ENCODE data around the gene WHAMM.
A peak's percentile ranks its signal among the peaks of the same experiment; 100 is the strongest.
"Not testable (repeated sequence)": the region's sequence is repeated elsewhere in the genome, so short reads cannot be mapped to it uniquely, and the experiment has no call there.

Gene WHAMM

DNA sequence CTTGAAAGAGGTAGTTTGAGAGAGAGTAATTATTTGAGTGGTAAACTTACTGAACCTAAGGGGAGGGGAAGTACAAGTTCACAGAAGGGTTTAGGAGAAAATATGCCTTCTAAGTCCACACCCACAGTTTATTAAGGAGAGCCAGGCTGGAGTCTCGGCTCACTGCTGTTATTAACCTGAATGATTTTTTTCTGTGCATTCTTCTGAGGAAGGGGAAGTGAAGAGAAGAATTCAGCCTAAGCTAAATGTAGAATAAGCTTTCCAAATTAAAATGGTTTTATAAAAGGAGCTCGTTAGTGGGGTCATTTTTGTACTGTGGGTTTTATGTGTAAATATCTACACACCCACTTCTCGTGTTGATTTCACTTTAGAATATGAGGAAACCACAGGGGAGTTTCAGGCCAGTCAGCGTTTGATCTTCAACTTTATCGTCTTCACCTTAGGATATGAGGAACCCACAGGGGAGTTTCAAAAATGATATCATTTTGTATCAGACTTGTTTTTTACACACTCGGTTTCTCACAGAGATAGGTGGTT is 1.5 kb downstream of the WHAMM start:
- Histone ChIP-seq H3K4me1 (no peaks in the 10 kb centered on the region), H3K9me3 (no peaks in the 10 kb centered on the region), H3K4me3 (ENCODE audit: low read depth, low read length) (peak overlapping the region; percentile 91), H3K27me3 (no peaks in the 10 kb centered on the region), H3K36me3 (peaks cover 2% of the 10 kb centered on the region; the same call in 1 of the 2 replicates)
- DNase-seq, result no peak
- TF ChIP-seq, protein P1, sequence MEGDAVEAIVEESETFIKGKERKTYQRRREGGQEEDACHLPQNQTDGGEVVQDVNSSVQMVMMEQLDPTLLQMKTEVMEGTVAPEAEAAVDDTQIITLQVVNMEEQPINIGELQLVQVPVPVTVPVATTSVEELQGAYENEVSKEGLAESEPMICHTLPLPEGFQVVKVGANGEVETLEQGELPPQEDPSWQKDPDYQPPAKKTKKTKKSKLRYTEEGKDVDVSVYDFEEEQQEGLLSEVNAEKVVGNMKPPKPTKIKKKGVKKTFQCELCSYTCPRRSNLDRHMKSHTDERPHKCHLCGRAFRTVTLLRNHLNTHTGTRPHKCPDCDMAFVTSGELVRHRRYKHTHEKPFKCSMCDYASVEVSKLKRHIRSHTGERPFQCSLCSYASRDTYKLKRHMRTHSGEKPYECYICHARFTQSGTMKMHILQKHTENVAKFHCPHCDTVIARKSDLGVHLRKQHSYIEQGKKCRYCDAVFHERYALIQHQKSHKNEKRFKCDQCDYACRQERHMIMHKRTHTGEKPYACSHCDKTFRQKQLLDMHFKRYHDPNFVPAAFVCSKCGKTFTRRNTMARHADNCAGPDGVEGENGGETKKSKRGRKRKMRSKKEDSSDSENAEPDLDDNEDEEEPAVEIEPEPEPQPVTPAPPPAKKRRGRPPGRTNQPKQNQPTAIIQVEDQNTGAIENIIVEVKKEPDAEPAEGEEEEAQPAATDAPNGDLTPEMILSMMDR (IDR thresholded peaks at IDR 0.05; ENCODE audit: low read depth, low read length), result no peak

DNA sequence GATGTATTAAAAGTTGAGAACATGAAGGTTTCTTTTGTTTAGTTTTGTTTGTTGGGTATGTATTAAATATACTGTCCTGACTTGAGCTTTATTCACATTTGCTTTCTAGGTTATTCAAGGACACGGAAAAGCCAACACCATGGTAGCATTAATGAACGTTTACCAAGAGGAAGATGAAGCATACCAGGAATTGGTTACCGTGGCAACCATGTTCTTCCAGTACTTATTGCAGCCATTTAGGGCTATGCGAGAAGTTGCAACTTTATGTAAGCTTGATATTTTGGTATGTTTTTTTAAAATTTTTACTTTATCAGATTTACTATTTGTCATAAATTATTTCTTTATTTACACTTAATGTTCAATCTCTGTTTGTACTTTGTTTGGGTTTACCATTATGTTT is 3.6 kb downstream of the WHAMM start:
- DNase-seq, result no peak
- Histone ChIP-seq H3K27me3 (no peaks in the 10 kb centered on the region), H3K4me1 (no peaks in the 10 kb centered on the region), H3K36me3 (peaks cover 4% of the 10 kb centered on the region; the same call in 1 of the 2 replicates), H3K9me3 (no peaks in the 10 kb centered on the region), H3K4me3 (ENCODE audit: low read depth, low read length) (no peak overlapping the region)
- TF ChIP-seq, protein P1 (IDR thresholded peaks at IDR 0.05; ENCODE audit: low read depth, low read length), result no peak

DNA sequence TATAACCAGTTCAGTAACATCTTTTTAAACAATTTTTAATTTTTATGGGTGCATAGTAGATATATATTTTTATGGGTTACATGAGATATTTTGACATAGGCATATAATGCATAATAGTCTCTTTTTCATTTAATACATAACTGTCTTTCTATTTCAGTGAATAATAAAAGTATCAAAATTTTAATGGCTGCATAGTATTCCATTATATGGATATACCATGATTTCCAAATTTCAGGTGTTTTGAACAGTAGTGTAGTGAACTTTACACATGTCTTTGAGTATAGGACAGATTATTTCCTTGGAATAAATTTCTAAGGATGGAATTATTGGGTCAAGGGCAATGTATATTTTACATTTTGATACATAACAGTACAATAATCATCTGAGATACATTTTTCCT is 10.7 kb downstream of the WHAMM start:
- Histone ChIP-seq H3K4me1 (no peaks in the 10 kb centered on the region), H3K9me3 (no peaks in the 10 kb centered on the region), H3K36me3 (peaks cover 26% of the 10 kb centered on the region), H3K27me3 (no peaks in the 10 kb centered on the region), H3K4me3 (ENCODE audit: low read depth, low read length) (no peak overlapping the region)
- TF ChIP-seq, protein P1 (IDR thresholded peaks at IDR 0.05; ENCODE audit: low read depth, low read length), result no peak
- no peak for DNase-seq

DNA sequence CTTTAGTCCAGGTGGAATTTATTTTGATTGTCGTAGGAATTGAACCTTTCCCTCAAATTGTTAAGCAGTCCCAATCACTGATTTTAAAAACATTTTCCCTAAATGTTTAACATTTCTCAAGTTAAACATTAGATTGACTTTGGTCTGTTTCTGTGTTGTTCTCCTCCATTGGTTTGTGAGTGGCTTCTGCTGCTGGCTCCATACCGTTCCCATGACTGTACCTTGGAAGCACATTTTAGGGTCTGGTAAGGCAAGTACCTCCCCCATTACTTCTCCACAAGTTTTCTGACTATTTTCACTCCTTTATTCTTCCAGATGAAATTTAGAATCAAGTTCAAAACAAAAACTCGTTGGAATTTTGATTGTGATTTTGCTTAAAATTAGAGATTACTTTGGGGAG is 12.0 kb downstream of the WHAMM start:
- DNase-seq, H3K4me1 ChIP-seq: not testable (repeated sequence)
- peaks cover 26% of the 10 kb centered on the region for H3K36me3 ChIP-seq

DNA sequence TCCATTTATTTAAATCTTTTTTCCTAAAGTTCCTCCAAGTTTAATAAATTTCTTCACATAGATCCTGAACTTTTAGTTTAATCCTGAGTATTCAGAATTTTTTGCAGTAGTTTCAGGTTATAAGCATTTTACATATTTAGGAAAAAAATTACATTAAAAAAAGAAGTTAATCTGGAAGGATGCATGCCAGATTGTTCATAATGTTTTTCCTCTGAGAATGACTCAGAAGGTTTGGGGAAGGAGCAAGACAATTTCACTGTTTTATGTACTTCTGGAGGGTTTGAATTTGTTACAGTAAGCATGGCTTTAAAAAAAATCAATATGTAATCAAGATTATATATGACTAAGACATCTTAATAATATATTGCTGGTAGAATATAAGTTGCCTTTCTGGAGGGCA is 12.4 kb downstream of the WHAMM start:
- H3K27me3 ChIP-seq; DNase-seq; H3K4me1 ChIP-seq; H3K9me3 ChIP-seq; H3K4me3 ChIP-seq (ENCODE audit: low read depth, low read length): not testable (repeated sequence)
- H3K36me3 ChIP-seq, result peaks cover 28% of the 10 kb centered on the region

More for the DNA sequence above, 12.0 kb downstream of the WHAMM start:
- H3K9me3 ChIP-seq; H3K27me3 ChIP-seq; H3K4me3 ChIP-seq (ENCODE audit: low read depth, low read length): not testable (repeated sequence)

DNA sequence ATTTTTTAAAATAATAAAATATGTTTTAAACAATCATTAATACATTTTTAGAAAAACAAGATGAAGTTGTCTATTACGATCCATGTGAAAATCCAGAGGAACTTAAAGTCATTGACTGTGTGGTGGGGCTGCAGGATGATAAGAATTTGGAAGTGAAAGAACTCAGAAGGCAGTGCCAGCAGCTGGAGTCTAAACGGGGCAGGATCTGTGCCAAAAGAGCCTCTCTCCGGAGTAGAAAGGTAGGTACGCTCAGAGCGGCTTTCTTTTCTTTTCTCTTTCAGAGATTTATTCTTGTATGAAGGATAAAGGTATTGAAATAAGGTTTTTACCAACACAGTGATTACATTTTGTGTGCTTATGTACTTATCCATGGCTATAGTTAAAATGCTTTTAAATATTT is 13.6 kb downstream of the WHAMM start:
- DNase-seq, result no peak
- TF ChIP-seq, protein P1 (IDR thresholded peaks at IDR 0.05; ENCODE audit: low read depth, low read length), result no peak
- peaks cover 33% of the 10 kb centered on the region for H3K36me3 ChIP-seq
- H3K9me3 ChIP-seq, result no peaks in the 10 kb centered on the region
- no peaks in the 10 kb centered on the region for H3K27me3 ChIP-seq
- H3K4me1 ChIP-seq, result no peaks in the 10 kb centered on the region
- no peak overlapping the region for H3K4me3 ChIP-seq (ENCODE audit: low read depth, low read length)

DNA sequence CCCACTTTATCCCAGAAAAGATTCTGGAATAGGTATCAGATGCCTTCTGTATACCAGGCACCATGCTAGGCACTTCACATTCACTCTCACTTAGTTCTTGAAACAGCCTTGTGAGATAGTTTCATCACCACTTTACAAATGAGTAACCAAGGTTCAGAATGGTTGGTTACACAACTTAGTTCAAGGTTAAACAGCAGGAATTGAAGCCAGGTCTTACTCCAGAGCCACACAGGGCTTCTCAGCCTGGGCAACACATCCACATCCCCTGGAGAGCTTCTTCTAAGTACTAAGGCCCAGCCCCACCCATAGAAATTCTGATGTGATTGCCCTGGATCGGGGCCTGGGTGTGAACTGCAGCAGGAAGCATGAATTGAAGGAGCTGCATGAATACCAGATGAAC is 18.6 kb downstream of the WHAMM start:
- Histone ChIP-seq H3K4me1 (no peaks in the 10 kb centered on the region), H3K4me3 (ENCODE audit: low read depth, low read length) (no peak overlapping the region), H3K36me3 (peaks cover 45% of the 10 kb centered on the region)

More for the DNA sequence above, 18.6 kb downstream of the WHAMM start:
- no peak for DNase-seq
- TF ChIP-seq, protein P1 (IDR thresholded peaks at IDR 0.05; ENCODE audit: low read depth, low read length), result no peak
- Histone ChIP-seq H3K9me3 (no peaks in the 10 kb centered on the region), H3K27me3 (no peaks in the 10 kb centered on the region)
